ENCODE results near the gene KCNG4. TPM values are rescaled to one million over a fixed set of nuclear protein-coding genes. Genes with fewer than 3 reads are reported as not detected.

The KCNG4 gene
- total and polyA plus RNA-seq, 2 of the 8 experiments (the other 6 are each of a cell fraction or from before 2014, with no cell fraction given), result not detected

DNA sequence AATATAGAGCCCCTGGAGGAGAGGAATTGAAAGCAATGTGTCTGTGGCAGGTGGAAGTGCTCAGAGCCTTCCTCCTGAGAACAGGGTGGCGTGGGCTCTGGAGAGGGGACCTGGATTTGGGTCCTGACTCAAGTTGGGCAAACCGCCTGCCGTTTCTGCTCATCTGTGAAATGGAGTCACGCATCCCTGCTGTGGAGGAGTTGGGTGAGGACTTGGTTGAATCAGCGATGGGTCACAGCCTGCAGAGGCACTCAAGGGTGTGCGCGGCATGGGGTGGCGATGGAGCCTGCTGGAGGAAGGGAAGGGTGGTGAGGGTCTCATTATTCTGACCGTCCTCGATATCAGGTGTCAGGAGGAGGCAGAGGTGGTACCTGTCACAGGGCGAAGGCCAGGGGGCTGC, 45.8 kb downstream of the KCNG4 start:
- Histone ChIP-seq H2BK20ac (ENCODE audit: low read length) (no peak overlapping the region), H2BK15ac (ENCODE audit: low read length) (peak overlapping the region; percentile 81; the same call in 1 of the 2 replicates), H3K23ac (ENCODE audit: insufficient read length) (no peak overlapping the region), H3K4me2 (ENCODE audit: insufficient read depth in 1 of 2, low read depth in 2 of 2, low read length in 2 of 2) (no peak overlapping the region), H2BK120ac (replicated peaks; ENCODE audit: low read depth, low read length) (no peak overlapping the region), H3K27ac (ENCODE audit: low read depth, low read length) (no peak overlapping the region), H3K79me2 (ENCODE audit: control insufficient read depth in 1 of 2, insufficient read depth in 2 of 2, low read length in 2 of 2) (no peaks in the 10 kb centered on the region), H3K79me1 (ENCODE audit: low read depth, low read length) (no peaks in the 10 kb centered on the region), H3K4ac (replicated peaks; ENCODE audit: insufficient read length, low read depth, low read length) (peak overlapping the region; percentile 53), H4K91ac (replicated peaks; ENCODE audit: insufficient read length, low read length) (no peak overlapping the region), H3K23me2 (ENCODE audit: low read depth, low read length) (no peaks in the 10 kb centered on the region), H2BK5ac (ENCODE audit: low read depth, low read length) (no peak overlapping the region), H3K14ac (ENCODE audit: insufficient read length) (no peak overlapping the region), H2BK12ac (ENCODE audit: low read depth, low read length) (peak overlapping the region; percentile 39; the same call in 1 of the 2 replicates), H4K5ac (ENCODE audit: insufficient read length, low read depth, low read length) (no peak overlapping the region), H2AFZ (ENCODE audit: low read length) (no peak overlapping the region), H3K56ac (replicated peaks; ENCODE audit: insufficient read length, low read depth, low read length) (no peak overlapping the region), H3K27me3 (replicated peaks in 1 of 4; ENCODE audit: control insufficient read depth in 3 of 4, extremely low read depth in 1 of 4, insufficient read depth in 3 of 4, low read length in 3 of 4) (no peaks in the 10 kb centered on the region), H4K8ac (ENCODE audit: extremely low read depth, insufficient read depth, low read length) (peak overlapping the region; percentile 88; the same call in 1 of the 2 replicates), H3K36me3 (ENCODE audit: control insufficient read depth in 2 of 4, insufficient read depth in 4 of 4, low read length in 3 of 4) (no peaks in the 10 kb centered on the region), H3K4me3 (ENCODE audit: extremely low read depth in 1 of 4, insufficient read depth in 2 of 4, low read depth in 3 of 4, low read length in 4 of 4) (no peak overlapping the region), H3K4me1 (replicated peaks in 1 of 4; ENCODE audit: control insufficient read depth in 3 of 4, insufficient read depth in 4 of 4, low read length in 3 of 4) (peaks cover 0 to 3% (median under 1%) of the 10 kb centered on the region in 4 experiments; a peak in 3 of 7 replicates), H2AK5ac (ENCODE audit: low read depth, low read length) (no peak overlapping the region), H3K18ac (ENCODE audit: extremely low read depth, low read length) (no peak overlapping the region), H3K9me3 (ENCODE audit: insufficient read depth in 2 of 2, low read depth in 1 of 2, low read length in 1 of 2) (no peaks in the 10 kb centered on the region; a peak in 1 of 4 replicates), H4K20me1 (replicated peaks in 1 of 2; ENCODE audit: control insufficient read depth in 1 of 2, insufficient read depth in 2 of 2, low read length in 2 of 2) (no peaks in the 10 kb centered on the region), H3K9ac (replicated peaks in 1 of 4; ENCODE audit: extremely low read depth in 1 of 4, low read depth in 3 of 4, low read length in 3 of 4) (no peak overlapping the region; a peak in 1 of 7 replicates)
- CTCF ChIA-PET (ENCODE audit: partially characterized antibody), result interaction anchor here (0.8 to 1.2 kb wide), 2 partner anchors 73 to 289 kb away, joined by 3 read pairs; no protein-coding TSS in a partner anchor
- WGBS, 2 experiments (ENCODE audit: extremely low coverage in 1 of 2, insufficient coverage in 1 of 2, insufficient read length in 1 of 2, insufficient replicate concordance in 2 of 2, low coverage in 1 of 2, low lambda C conversion rate in 2 of 2, missing lambda C conversion rate in 1 of 2), result 96% methylated on average over 11 of the region's 11 CpGs; no CpG with 5 or more reads in 1 of the 2 experiments
- no peak for TF ChIP-seq TBP (IDR thresholded peaks at IDR 0.05; ENCODE audit: low read depth, low read length)
- TF ChIP-seq CREB1 (IDR thresholded peaks at IDR 0.05), result no peak
- no peak for TF ChIP-seq SP4 (IDR thresholded peaks at IDR 0.05; ENCODE audit: low read length)
- no peak for FAIRE-seq
- POLR2A ChIA-PET (ENCODE audit: partially characterized antibody), result interaction anchor here (1.1 kb wide), 1 partner anchor 25 kb away, joined by 3 read pairs; no protein-coding TSS in a partner anchor
- DNase-seq (ENCODE audit: low read depth in 1 of 2, low spot score in 2 of 2), result no peak

Measured in H1 (cell line).